Stimulated activated CD4-positive, alpha-beta T cell treated with anti-CD3 and anti-CD28 coated beads, Interleukin-12 subunit alpha, Interleukin-12 subunit beta, amount 100 ng/mL, for 24 hours (primary cell): ENCODE data around the gene MED29.

ENCODE experiments used
- DNase-seq, 2 experiments: peaks; one replicate each; pipeline ENCODE4 v3.0.0-alpha.2; 2020; ENCODE audit warnings: low read depth in 2 of 2

Gene MED29

GRCh38 chr19:39390751-39391437 is at the start of gene MED29, which contains the start of gene PAF1:
MED29 (plus strand) TSS chr19:39391378; CDS start chr19:39391423, 45 bp downstream.
PAF1 (minus strand) TSS chr19:39391106; CDS start chr19:39390864, 242 bp downstream.
- DNase-seq, result peak; percentile 89

- DNase-seq, result peak; percentile 98
Observed at GRCh38 chr19:39341719-39342604, 49.2 kb upstream of the MED29 start, which contains the start of gene SAMD4B. SAMD4B (plus strand) TSS chr19:39342421; CDS start chr19:39356894, 14,473 bp downstream.

GRCh38 chr19:39342647-39343305 is 48.4 kb upstream of the MED29 start:
- DNase-seq, result no peak

GRCh38 chr19:39345956-39346355 is 45.2 kb upstream of the MED29 start:
- no peak for DNase-seq

GRCh38 chr19:39347332-39348164 is 43.6 kb upstream of the MED29 start:
- no peak for DNase-seq

- no peak for DNase-seq
Observed at GRCh38 chr19:39349326-39349725, 41.9 kb upstream of the MED29 start.

GRCh38 chr19:39350156-39350555 is 41.0 kb upstream of the MED29 start:
- no peak for DNase-seq

GRCh38 chr19:39351537-39352064 is 39.6 kb upstream of the MED29 start:
- peak in 1 of 2 experiments; percentile 13 for DNase-seq

- no peak for DNase-seq
Observed at GRCh38 chr19:39352381-39353255, 38.6 kb upstream of the MED29 start.

- DNase-seq, result no peak
Observed at GRCh38 chr19:39355253-39355652, 35.9 kb upstream of the MED29 start.

GRCh38 chr19:39356073-39356472 is 35.1 kb upstream of the MED29 start:
- DNase-seq, result no peak

- DNase-seq, result no peak
Observed at GRCh38 chr19:39356647-39357046, 34.5 kb upstream of the MED29 start.

- no peak for DNase-seq
Observed at GRCh38 chr19:39359026-39359425, 32.2 kb upstream of the MED29 start.

- DNase-seq, result no peak
Observed at GRCh38 chr19:39360599-39360998, 30.6 kb upstream of the MED29 start.

- no peak for DNase-seq
Observed at GRCh38 chr19:39362682-39363657, 28.2 kb upstream of the MED29 start.

GRCh38 chr19:39363901-39364457 is 27.2 kb upstream of the MED29 start:
- DNase-seq, result no peak

GRCh38 chr19:39365531-39365930 is 25.6 kb upstream of the MED29 start:
- no peak for DNase-seq

- DNase-seq, result no peak
Observed at GRCh38 chr19:39369200-39369599, 22.0 kb upstream of the MED29 start.
